ENCODE data around the gene CAMKK1. TPM values are rescaled to one million over a fixed set of nuclear protein-coding genes. Genes with fewer than 3 reads are reported as not detected.
"Not testable (repeated sequence)": the region's sequence is repeated elsewhere in the genome, so short reads cannot be mapped to it uniquely, and the experiment has no call there.

The CAMKK1 gene
- total RNA-seq, 1 experiment from 2014 or later: 9.6 TPM

DNA sequence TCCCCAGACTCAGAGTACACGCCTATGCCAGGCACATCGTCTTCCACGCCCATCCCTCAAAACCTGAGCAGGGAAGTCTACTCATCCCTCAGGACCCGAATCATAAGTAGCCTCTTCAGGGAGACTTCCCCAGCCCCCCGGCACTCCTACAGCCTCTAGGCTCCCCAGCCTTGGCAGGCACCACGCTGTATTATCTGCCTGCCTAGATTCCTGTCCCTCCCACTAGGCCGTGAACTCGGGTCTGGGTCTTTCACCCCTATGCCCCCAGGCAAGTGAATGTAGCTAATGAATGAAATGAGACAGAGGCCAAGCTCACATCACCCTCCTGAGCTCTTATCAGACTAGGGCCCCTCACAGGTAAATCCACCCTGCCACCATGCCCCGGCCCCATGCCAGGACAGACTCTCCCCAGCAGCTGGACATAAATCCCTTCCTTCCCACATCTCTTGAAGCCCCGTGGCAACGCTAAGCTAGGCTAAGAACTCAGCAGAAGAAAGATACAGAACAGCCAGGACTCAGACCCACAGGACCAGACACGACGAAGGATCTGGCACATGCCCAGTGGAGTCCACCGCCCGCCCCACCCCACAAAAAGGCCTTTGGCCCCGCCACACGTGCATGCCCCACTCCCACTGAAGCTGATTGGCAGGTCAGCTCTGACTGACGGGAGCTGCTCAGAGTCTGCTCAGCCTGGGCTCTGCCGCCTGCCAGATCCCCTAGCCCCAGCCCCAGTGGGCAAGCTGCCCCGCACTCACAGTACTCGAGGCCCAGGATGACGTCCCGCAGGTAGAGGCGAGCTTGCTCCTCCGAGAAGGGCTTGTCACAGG is 13.0 kb downstream of the CAMKK1 start:
- DNase-seq (ENCODE audit: low read depth): no peak

DNA sequence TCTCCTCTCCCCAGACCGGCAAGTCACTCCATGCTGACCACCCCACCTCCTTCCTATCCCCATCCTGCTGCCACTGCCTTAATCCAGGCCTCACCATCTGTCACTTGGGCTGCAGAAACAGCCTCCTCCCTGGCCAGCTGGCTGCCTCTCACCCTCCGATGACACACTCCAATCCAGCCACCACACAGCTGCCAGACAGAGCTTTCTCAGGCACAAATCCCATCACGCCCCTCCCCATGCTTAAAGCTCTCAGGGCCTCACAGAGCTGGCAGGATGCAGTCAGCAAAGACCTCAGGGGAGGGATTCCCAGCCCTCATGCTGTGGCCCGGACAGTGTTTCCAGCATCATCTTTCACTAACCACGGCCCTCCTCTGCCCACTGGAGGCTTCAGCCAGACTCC is 13.7 kb downstream of the CAMKK1 start:
- DNase-seq (ENCODE audit: low read depth): peak; percentile 63

DNA sequence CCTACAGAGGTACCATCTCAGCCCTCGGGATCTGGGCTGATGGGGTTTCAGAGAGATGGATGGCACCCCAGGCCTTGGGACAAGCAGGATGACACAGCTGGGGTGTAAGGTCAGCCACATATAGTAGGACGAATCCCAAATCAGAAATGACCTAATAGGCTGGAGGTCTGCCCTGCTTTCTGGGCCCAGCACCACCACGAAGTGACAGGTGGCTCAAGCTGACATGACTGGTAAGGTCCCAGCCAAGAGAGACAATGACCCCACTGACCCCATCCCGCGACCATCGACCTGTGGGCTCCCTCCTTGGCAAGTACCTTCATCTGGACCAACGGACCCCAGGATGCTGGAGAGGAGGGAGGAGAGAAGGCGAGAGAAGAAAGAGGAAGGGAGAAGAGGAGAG is 15.6 kb downstream of the CAMKK1 start:
- DNase-seq (ENCODE audit: low read depth): no peak

DNA sequence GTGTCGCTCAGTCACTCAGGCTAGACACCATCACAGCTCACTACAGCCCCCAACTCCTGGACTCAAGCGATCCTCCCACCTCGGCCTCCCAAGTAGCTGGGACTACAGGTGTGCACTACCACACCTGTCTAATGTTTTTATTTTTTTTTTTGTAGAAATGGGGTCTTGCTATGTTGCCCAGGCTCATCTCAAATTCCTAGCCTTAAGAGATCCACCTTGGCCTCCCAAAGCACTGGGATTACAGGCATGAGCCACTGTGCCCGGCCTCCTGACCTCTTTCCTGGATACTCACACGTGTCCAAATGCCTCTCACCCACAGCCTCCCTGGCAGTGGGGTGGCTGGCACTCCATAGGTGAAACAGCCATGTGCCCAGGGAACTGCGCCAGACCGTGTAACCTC is 17.5 kb downstream of the CAMKK1 start:
- no peak for DNase-seq (ENCODE audit: low read depth)

DNA sequence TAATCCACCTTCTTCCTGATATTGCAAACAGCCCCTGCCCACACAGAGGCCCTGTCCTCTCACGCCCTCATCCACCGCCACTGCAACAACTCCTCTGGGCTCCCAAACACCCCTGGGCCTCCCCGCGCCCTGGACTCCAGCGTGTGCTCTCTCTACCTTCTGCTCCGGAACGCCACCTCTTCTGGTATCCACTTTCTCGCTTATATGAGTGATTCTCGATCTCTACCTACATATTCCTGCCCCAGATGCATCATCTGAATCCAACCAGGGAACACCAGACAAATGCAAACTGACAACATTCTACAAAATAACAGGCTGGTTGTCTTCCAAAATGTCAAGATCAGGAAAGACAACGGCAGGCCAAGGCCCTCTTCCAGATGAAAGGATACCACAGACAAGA is 19.0 kb downstream of the CAMKK1 start:
- no peak for DNase-seq (ENCODE audit: low read depth)

DNA sequence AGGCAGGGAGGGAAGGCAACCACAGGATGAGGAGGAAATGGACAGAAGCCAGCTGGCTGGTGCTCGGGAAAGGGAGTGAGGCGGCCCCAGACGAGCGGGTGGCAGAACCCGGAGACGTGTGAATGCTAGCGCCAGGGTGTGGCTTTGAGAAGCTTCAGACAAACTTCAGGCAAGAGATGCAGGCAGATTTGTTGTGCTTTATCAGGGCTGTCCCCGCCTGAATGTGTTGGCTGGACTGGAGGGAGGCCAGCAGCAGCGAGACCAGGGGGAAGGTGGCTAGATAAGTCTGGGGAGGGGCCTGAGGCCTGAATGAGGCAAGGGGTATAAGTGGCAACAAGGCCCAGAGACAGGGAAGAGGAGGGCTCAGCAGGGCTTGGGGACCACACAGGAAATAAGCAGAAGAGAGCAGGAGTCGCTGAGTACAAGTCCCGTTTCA is 22.0 kb downstream of the CAMKK1 start:
- peak; percentile 70 for DNase-seq (ENCODE audit: low read depth)

DNA sequence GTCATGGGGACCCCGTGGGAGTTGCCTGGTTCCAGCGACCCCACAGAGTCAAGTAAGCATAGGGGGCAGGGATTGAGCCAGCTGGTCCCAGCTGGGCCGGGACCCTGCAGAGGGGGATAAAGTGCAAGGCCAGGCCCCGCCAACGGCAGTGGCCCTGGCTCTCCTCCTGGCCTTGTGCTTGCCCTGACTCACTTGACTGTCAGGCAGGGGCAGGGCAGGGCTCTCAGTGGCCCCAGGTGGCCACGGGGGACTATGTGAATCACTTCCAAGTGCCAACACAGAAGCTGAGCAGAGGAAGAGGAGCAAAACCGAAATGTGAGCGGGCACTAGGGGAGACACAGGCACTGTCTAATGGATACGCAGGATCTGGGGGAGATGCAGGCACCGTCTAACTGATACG is 25.2 kb downstream of the CAMKK1 start:
- no peak for DNase-seq (ENCODE audit: low read depth)

DNA sequence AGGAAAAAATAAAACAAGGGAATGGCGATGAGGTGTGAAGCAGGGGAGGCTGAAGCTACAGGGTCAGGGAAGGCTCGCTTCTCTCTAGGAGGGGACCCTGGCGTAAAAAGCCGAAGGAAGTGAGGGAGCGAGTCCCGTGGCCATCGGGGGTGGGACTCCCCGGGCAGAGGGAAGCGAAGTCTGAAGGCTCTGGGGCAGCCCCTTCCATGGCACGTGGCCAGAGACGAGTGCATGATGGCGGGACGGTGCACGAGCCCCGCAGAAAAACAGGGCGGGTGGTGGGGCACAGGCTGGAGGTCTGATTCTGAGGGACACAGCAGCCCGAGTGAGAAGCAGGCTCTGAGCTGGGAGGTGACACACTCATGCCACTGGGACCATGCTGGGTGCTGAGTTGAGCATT is 25.7 kb downstream of the CAMKK1 start:
- no peak for DNase-seq (ENCODE audit: low read depth)

DNA sequence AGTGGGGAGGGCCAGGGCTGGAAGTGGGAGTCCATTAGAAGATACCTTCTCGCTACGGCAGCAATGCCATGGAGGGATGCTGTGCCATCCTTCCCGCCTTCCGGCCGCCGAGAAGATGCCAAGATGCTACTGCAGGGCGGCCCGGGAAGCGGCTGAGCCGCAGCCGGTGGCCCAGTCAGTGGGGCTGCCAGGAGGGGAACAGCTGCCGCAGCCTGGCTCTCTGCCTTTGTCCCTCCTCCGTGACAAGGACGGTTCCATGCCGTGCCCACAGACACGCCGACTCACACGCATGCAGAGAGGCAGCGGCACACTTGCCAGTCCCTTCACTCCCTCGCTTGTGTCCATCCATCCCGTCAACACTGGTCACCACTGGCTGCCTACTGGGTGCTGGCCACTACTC is 26.6 kb downstream of the CAMKK1 start:
- DNase-seq (ENCODE audit: low read depth): no peak

DNA sequence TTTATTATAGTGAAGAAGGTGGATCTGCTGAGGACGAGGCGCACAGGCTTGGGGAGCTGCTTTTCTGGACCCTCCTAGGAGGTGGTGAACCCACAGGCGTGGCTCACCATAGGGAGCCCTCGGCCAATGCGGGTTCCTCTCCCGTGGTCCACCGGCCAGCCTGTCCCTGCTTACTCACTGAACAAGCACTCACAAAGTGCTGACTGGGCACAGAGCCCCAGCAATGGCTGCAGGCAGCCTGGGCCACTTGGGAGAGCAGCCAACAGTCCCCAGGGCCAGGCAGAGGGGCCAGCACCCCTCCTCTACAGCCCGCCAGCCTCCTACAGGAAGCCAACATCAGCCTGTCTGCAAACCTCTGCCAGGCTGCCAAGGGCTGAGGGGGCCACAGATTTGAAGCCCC is 27.7 kb downstream of the CAMKK1 start:
- peak; percentile 75 for DNase-seq (ENCODE audit: low read depth)

DNA sequence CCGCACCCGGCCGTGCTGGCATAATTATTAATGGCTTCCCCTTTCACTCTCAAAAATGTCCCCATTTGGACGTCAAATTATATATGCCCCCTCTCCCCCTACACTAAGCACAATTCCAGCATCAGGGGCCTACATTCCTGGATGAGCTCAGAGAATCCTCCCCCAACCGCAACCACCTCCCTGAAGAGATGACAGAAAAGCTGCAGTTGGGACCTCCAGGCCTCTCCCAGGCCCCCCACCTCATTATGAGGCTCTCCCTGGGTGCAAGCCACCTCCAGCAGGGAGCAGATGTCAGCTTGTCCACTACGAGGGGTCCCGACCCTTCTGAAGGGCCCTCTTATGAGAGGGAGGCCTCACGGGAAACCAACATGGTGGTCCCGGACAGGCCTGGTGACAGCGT is 28.3 kb downstream of the CAMKK1 start:
- no peak for DNase-seq (ENCODE audit: low read depth)

DNA sequence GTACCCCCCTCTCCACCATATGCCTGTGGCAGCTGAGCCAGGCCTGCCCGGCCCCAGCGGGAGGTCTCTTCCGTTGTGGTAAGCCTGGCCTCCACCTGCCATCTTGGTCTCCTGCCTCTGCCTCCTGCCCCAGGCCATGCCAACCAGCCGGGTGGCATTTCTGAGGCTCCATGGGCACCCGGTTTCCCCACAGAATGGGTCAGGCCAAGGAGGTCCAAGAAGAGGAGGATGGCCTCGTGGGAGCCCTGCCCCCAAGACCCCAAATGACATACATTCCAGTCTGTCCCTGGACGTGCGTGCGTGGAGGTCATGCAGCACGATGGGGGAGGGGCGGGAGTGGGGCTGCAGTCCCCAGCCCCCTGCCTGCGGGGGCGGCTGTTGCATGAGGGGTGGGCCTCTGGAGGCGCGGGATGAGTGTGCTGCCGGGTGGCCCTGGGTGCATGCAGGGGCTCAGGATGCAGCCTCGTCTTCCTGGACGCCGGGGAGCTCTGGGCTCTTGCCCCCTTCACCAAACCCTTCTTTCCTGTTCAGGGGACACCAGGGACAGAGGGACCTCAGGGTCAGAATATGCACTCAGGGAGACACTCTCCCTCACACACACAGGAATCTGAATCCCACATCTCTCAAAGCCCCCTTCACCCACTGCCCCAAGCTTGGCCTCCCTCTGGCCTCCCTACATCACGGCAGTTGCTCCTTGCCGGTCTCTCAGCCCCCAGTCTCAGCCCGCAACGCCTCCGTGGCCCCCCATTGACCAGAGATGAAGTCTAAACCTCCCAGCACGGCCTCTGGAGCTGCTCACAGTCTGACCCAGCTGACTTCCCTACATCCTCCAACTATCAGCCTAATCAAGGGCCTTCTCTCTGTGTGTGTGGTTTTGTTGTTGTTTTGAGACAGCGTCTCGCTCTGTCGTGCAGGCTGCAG is 30.8 kb downstream of the CAMKK1 start:
- no peak for DNase-seq (ENCODE audit: low read depth)

DNA sequence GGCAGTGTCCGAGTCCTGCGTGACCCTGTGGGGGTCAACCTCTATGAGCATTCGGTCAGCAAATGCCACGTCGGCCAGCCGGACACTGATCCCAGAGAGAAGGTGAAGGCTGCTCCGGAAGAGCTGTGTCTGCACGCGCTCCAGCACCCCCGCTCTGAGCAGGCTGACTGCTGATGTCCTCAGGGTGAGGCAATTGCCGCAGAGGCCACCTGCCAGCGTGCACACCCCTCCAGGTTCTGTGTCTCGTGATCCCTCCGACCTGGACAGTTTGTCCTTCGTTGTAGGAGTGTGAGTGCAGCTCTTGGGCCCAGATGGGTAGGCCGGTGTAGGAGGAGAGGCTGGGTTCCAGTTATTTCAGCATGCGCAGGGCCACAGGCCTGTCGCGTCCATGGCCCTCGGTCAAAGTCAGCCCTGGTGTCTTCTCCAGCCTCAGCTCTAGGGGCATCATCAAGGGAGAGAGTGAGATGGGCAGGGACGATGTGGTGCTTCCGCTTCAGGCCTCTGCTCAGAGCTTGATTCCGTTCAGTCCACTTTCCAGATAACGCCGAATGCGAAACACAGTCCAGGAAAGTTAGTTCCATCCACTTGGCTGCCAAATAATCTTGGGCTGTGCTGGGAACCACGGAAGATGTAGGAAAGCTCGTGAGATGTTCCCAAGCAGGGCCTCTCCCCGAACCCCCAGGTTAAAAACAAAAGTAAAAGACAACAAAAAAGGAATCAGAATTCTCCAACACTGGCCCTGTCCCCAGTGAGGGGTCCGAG is 31.7 kb downstream of the CAMKK1 start:
- DNase-seq (ENCODE audit: low read depth): no peak

DNA sequence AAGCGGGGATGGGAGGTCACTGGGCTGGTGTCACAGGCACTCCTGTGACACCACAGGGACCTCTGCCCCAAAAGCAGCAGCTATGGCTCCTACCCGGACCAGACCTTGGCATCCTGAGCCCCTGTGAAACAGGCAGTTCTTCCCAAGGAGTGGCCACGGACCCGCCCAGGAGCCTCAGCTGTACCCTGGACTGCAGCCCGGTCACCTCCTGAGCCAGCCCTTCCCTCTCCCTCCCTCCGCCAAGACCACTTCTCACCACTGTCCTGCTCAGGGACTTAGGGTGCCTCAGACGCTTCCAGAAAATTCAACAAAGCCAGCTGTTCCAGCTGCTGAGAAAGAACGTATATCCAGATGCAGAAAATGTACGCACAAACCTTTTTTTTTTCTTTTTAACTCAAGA is 32.9 kb downstream of the CAMKK1 start:
- no peak for DNase-seq (ENCODE audit: low read depth)

DNA sequence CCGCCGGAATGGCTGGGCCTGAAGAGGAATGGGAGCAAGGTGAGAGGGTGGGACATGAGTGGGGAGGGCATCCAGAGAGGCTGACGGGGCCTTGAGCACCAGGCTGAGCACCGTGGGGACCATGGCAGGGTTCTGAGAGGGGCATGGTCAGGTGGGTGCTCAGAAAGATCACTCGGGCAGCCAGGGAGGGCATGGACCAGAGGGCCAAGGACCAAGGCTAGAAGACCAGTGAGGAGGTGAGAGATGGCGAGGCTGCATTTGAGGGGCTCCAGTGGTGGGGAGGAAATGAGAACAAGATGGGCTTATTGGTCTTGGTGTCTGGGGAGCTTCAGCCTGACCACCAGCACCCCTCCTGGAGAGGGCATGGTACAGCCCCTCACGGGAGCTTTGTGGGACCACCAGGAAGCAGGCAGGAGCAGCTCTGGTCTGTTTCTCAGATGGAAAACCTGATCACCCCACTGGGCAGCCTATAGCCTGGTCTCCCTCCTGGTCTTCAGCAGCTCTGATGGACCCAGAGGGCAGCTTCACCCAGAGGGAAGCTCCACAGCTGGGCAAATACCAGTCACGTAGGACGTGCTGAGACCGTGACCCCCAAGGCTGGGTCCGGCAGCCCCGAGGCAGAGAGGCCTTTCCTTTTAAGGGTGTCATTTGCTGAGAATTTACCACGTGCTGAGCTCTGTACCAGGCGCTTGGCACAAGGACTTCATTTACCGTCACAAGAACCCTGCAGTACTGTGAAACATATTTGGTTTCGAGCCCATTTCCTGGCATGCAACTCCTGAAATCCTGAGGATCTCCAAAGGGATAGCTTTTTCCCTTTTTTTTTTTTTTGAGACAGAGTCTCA is 35.4 kb downstream of the CAMKK1 start:
- no peak for DNase-seq (ENCODE audit: low read depth)

DNA sequence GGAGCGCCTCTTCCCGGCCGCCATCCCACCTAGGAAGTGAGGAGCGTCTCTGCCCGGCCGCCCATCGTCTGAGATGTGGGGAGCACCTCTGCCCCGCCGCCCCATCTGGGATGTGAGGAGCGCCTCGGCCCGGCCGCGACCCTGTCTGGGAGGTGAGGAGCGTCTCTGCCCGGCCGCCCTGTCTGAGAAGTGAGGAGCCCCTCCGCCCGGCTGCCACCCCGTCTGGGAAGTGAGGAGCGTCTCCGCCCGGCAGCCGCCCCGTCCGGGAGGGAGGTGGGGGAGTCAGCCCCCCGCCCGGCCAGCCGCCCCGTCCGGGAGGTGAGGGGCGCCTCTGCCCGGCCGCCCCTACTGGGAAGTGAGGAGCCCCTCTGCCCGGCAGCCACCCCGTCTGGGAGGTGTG is 38.6 kb downstream of the CAMKK1 start:
- not testable (repeated sequence) for DNase-seq (ENCODE audit: low read depth)

DNA sequence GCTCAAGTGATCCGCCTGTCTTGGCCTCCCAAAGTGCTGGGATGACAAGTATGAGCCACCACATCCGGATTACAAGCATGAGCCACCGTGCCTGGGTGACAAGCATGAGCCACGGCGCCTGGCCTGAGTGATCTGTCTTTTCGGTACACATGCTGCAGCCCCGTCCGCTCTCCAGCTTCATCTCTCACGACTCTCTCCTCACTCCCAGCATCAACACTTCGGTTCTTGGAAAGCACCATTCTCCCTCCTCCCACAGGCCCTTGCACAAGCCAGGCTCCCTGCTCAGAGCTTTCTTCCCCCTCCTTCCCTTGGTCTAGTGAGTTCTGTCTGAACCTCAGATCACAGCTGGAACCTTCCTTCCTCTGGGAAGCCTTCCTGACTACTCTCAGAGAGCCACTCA is 40.3 kb downstream of the CAMKK1 start:
- no peak for DNase-seq (ENCODE audit: low read depth)

DNA sequence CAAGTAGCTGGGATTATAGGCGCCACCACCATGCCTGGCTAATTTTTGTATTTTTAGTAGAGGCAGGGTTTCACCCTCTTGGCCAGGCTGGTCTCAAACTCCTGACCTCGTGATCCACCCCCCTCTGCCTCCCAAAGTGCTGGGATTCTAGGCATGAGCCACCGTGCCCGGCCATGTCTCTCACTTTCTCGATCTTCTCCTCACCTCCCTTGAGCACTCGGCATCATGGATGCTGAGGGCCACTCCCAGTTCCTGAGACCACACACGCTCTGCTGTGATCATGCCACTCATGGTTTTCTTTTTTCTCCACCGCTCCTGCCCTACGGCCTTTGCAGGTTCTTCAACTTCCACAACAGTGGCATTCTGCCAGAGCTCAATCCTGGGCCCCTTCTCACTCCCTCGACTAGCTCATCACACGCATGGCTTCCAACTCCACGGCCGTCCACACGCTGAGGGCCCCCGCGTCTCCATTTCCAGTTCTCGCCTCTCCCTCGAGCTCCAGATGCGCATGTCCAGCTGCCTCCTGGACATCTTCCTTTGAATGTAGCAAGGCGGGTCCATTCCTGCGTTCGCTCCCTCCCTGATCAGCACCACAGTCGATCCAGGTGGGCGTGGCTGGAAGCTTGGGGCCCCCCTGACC is 41.3 kb downstream of the CAMKK1 start:
- DNase-seq (ENCODE audit: low read depth): no peak

DNA sequence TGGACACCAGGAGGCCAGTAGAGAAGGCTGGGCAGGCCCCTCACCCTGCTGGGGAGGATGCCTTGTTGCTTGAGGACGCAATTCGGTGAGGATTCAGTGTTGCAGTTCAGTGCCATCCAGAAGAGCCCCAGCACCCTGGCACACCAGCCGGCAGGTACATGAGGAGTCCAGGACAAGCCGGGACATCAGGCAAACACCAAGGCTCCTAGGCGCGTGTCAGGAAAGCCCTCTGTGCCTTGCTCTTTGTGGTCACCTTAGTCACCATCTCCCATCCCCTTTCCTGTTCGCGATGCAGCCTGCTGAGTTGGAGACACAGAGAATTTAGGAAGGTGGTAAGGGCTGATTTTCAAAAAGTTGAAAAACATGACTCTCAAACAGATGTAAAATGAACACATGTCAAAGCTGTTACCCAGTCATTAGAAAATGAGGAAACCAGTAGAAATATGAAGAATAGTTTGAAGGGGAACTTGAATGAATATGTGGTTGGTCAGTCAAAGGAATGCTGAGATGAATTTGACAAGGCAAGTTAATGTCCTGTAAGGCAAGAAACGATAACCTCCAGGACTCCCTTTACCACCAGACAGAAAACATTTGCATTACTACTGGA is 44.5 kb downstream of the CAMKK1 start:
- DNase-seq (ENCODE audit: low read depth): peak; percentile 45

DNA sequence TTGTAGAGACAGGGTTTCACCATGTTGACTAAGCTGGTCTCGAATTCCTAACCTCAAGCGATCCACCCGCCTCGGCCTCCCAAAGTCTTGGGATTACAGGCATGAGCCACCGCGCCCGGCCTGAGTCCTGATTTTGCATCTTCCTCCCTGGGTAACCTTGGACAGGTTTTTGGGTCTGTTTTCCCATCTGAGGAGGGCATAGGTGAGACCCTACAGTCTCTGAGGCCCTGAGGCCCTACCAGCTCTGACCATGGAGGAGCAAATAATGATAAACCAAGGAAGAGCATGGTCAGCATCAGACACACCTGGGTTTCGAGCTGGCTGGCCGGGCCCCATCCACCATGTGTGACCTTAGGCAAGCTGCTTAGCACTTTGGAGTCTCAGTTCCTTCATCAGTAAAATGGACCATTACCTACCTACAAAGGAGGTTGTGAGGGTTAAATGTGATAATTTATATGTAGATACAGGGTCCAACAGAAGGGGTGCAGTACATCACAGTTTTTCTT is 45.6 kb downstream of the CAMKK1 start:
- DNase-seq (ENCODE audit: low read depth): no peak
